ENCODE measurements around the gene CHST9. TPM values are rescaled to one million over a fixed set of nuclear protein-coding genes. Genes with fewer than 3 reads are reported as not detected.

The CHST9 gene
- total and polyA plus RNA-seq, 2 experiments from 2014 or later = 15.5 to 16.8 TPM

- H4K20me1 ChIP-seq (replicated peaks; ENCODE audit: insufficient read depth) = no peaks in the 10 kb centered on the region
- no peak overlapping the region for H3K27ac ChIP-seq (ENCODE audit: low read depth)
- TF ChIP-seq ETS1 (IDR thresholded peaks at IDR 0.05) (no peak), EZH2 (IDR thresholded peaks at IDR 0.05; ENCODE audit: low read depth, unreplicated experiment) (no peak), STAT1 (IDR thresholded peaks at IDR 0.05; ENCODE audit: unreplicated experiment) (no peak), JUNB (IDR thresholded peaks at IDR 0.05; ENCODE audit: unreplicated experiment) (no peak), ZNF462 (CRISPR knock-in tag; IDR thresholded peaks at IDR 0.05) (no peak), POLR2AphosphoS5 (IDR thresholded peaks at IDR 0.05; ENCODE audit: low read depth) (no peak), CTCF (conservative IDR thresholded peaks at IDR 0.05; ENCODE audit: low read depth in 2 of 2) (no peak), REST (IDR thresholded peaks at IDR 0.05; ENCODE audit: unreplicated experiment) (no peak), NANOG (IDR thresholded peaks at IDR 0.05; ENCODE audit: borderline replicate concordance) (no peak), CREB1 (CRISPR knock-in tag; IDR thresholded peaks at IDR 0.05; ENCODE audit: low read depth) (no peak), EZH2phosphoT487 (IDR thresholded peaks at IDR 0.05; ENCODE audit: unreplicated experiment) (no peak), ZNF114 (CRISPR knock-in tag; IDR thresholded peaks at IDR 0.05) (no peak), ZNF331 (CRISPR knock-in tag; IDR thresholded peaks at IDR 0.05; ENCODE audit: low read depth) (no peak)
- DNase-seq (ENCODE audit: low spot score) = no peak
- H3K27me3 ChIP-seq (ENCODE audit: insufficient read depth) = no peaks in the 10 kb centered on the region
- peaks cover 10% of the 10 kb centered on the region for H3K4me1 ChIP-seq (ENCODE audit: insufficient read depth)
- H3K9me3 Mint-ChIP-seq = no peaks in the 10 kb centered on the region; the same call in 2 of the 3 replicates
- H3K79me2 ChIP-seq (replicated peaks; ENCODE audit: insufficient read depth) = no peaks in the 10 kb centered on the region
- peaks cover 8% of the 10 kb centered on the region; the same call in 2 of the 3 replicates for H3K4me1 Mint-ChIP-seq
- no peak overlapping the region for H3K4me3 Mint-ChIP-seq
- H3K27ac Mint-ChIP-seq = no peak overlapping the region
- peaks cover 10% of the 10 kb centered on the region; the same call in 2 of the 3 replicates for H3K36me3 Mint-ChIP-seq (ENCODE audit: low read depth)
- no peaks in the 10 kb centered on the region for H3K36me3 ChIP-seq (ENCODE audit: insufficient read depth)
- H3F3A ChIP-seq (replicated peaks; ENCODE audit: low read depth) = no peaks in the 10 kb centered on the region
- H3K4me2 ChIP-seq = no peak overlapping the region
- H3K4me3 ChIP-seq = no peak overlapping the region
- peaks cover 4% of the 10 kb centered on the region; the same call in 1 of the 2 replicates for H3K9me2 ChIP-seq (ENCODE audit: insufficient read depth)
- no peaks in the 10 kb centered on the region for H3K27me3 Mint-ChIP-seq (ENCODE audit: insufficient read depth, low read depth, poor library complexity)
- no peak overlapping the region for H2AFZ ChIP-seq
- ATAC-seq = no peak
These were observed 75.7 kb downstream of the CHST9 start for GRCh38 chr18:27109451-27109850.
